PC-3 (cell line): Measurements from ENCODE around the gene SLC35E4. TPM values are rescaled to one million over a fixed set of nuclear protein-coding genes. Genes with fewer than 3 reads are reported as not detected.
A peak's percentile ranks its signal among the peaks of the same experiment; 100 is the strongest.

Experiments used
- ATAC-seq: fragments of 200-7000 bp; cut with Tn5 transposase; 2 replicates; pipeline ENCODE4 v1.9.1; 2020; ENCODE audit warnings: mild to moderate bottlenecking, moderate library complexity
- BruUV-seq: library from RNA; stranded (reverse); fragments of 400-500 nt; replicated peaks from 2 replicates; lab custom pipeline; 2021; lab: Mats Ljungman, UMichigan
- CTCF ChIA-PET: fragments of 300-600 bp; sonication (Branson Sonifier 250); formaldehyde crosslinking; loops from one replicate; lab custom pipeline; 2022; ENCODE audit warnings: antibody characterized with exemption; lab: Charles Lee
- POLR2A ChIA-PET: fragments of 300-600 bp; sonication (Branson Sonifier 250); formaldehyde crosslinking; loops from one replicate; lab custom pipeline; 2022; ENCODE audit warnings: antibody characterized with exemption; ENCODE audit not compliant: unreplicated experiment; lab: Charles Lee
- DNase-seq: peaks from one replicate; pipeline ENCODE4 v3.0.0-alpha.2; 2015
- H2AFZ ChIP-seq: fragments of 300-600 bp; sonication (generic); 2 replicates; pipeline ENCODE4 v1.6.0; 2016; ENCODE audit warnings: antibody characterized with exemption, low read length
- H3F3A ChIP-seq: fragments of 300-600 bp; sonication (generic); one replicate; pipeline ENCODE4 v1.6.0; 2017; ENCODE audit warnings: antibody characterized with exemption, low read length, control low read depth, mild to moderate bottlenecking; ENCODE audit not compliant: unreplicated experiment
- H3K27ac ChIP-seq: fragments of 300-600 bp; sonication (generic); 2 replicates; pipeline ENCODE4 v1.5.1; 2016; ENCODE audit warnings: mild to moderate bottlenecking, low read length
- H3K27me3 ChIP-seq: fragments of 300-600 bp; sonication (generic); 2 replicates; pipeline ENCODE4 v1.6.1; 2016; ENCODE audit warnings: low read length, mixed read lengths
- H3K36me3 ChIP-seq: fragments of 300-600 bp; sonication (generic); 2 replicates; pipeline ENCODE4 v1.6.1; 2016; ENCODE audit warnings: low read depth, mixed run types, low read length, mixed read lengths
- H3K4me1 ChIP-seq: fragments of 300-600 bp; sonication (generic); 2 replicates; pipeline ENCODE4 v1.5.1; 2016; ENCODE audit warnings: low read length; ENCODE audit not compliant: insufficient read depth
- H3K4me2 ChIP-seq: fragments of 300-600 bp; sonication (generic); 2 replicates; pipeline ENCODE4 v1.6.0; 2016; ENCODE audit warnings: low read length
- H3K4me3 ChIP-seq: fragments of 300-600 bp; sonication (generic); 2 replicates; pipeline ENCODE4 v1.5.1; 2016; ENCODE audit warnings: mild to moderate bottlenecking, low read length, mixed read lengths
- H3K79me2 ChIP-seq: fragments of 300-600 bp; sonication (generic); 2 replicates; pipeline ENCODE4 v1.6.1; 2017; ENCODE audit warnings: low read length, mixed read lengths
- H3K9ac ChIP-seq: fragments of 300-600 bp; sonication (generic); 2 replicates; pipeline ENCODE4 v1.6.0; 2016; ENCODE audit warnings: mild to moderate bottlenecking, low read length
- H3K9me2 ChIP-seq: fragments of 300-600 bp; sonication (generic); replicated peaks from 2 replicates; pipeline ENCODE4 v1.6.1; 2016; ENCODE audit warnings: mixed run types, low read length, mixed read lengths
- H3K9me3 ChIP-seq: fragments of 300-600 bp; sonication (generic); 2 replicates; pipeline ENCODE4 v1.6.1; 2016; ENCODE audit warnings: low read length, mixed read lengths
- H4K20me1 ChIP-seq: fragments of 300-600 bp; sonication (generic); 2 replicates; pipeline ENCODE4 v1.6.1; 2016; ENCODE audit warnings: low read length, mixed read lengths
- CTCF ChIP-seq: fragments of 300-600 bp; sonication (generic); conservative IDR thresholded peaks from 2 replicates; pipeline ENCODE4 v1.5.1; 2017; ENCODE audit warnings: antibody characterized with exemption, low read depth, mild to moderate bottlenecking, low read length
- EZH2 ChIP-seq: fragments of 300-600 bp; sonication (generic); IDR thresholded peaks from one replicate; pipeline ENCODE4 v1.6.1; 2017; ENCODE audit warnings: antibody characterized with exemption, mild to moderate bottlenecking, low read length; ENCODE audit not compliant: unreplicated experiment
- EZH2phosphoT487 ChIP-seq: fragments of 300-600 bp; sonication (generic); IDR thresholded peaks from 2 replicates; pipeline ENCODE4 v1.6.1; 2018; ENCODE audit warnings: mild to moderate bottlenecking, antibody characterized with exemption, low read length, borderline replicate concordance
- intact Hi-C: fragments of 100-400 bp; cut with micrococcal nuclease; formaldehyde crosslinking; loops from 2 replicates; pipeline ENCODE4 v1.9.0; 2023
- total RNA-seq: library from RNA; depleted of rRNA; stranded (reverse); fragments of >200 nt; gene quantifications from 2 replicates; pipeline ENCODE4 v1.2.3, GENCODE V29; 2014; rRNA removed

The SLC35E4 gene
- total RNA-seq, 1 experiment from 2014 or later = 16.8 TPM

GRCh38 chr22:30695351-30695851 lies 59.8 kb downstream of the SLC35E4 start:
- ATAC-seq = no peak
- no peaks in the 10 kb centered on the region for H3K27me3 ChIP-seq
- POLR2A ChIA-PET = no interaction called here
- H3K9me2 ChIP-seq = no peaks in the 10 kb centered on the region
- H3F3A ChIP-seq = no peaks in the 10 kb centered on the region
- no peaks in the 10 kb centered on the region for H3K79me2 ChIP-seq
- peak overlapping the region; percentile 69; the same call in 1 of the 2 replicates for H2AFZ ChIP-seq
- H3K4me3 ChIP-seq = peak overlapping the region; percentile 77
- no peak for DNase-seq
- H3K9me3 ChIP-seq = no peaks in the 10 kb centered on the region
- peak overlapping the region; percentile 91 for H3K4me2 ChIP-seq
- intact Hi-C loops = loop anchor here (2.0 to 10.0 kb wide), 2 partner anchors 59 to 61 kb away; partner anchors contain the start of gene SLC35E4
- TSS peak; percentile 34 for BruUV-seq
- CTCF ChIA-PET = no interaction called here
- no peaks in the 10 kb centered on the region for H3K36me3 ChIP-seq
- peak overlapping the region; percentile 41; the same call in 1 of the 2 replicates for H3K9ac ChIP-seq
- no peak for TF ChIP-seq EZH2
- no peak for TF ChIP-seq EZH2phosphoT487
- no peak for TF ChIP-seq CTCF
- H4K20me1 ChIP-seq = no peaks in the 10 kb centered on the region
- peaks cover 9% of the 10 kb centered on the region; the same call in 1 of the 2 replicates for H3K4me1 ChIP-seq
- no peak overlapping the region for H3K27ac ChIP-seq

GRCh38 chr22:30695871-30696655 lies 60.5 kb downstream of the SLC35E4 start:
- ATAC-seq (no peak), DNase-seq (no peak)
- no peaks in the 10 kb centered on the region for H3K9me3 ChIP-seq
- peak overlapping the region; percentile 91; the same call in 1 of the 2 replicates for H3K4me2 ChIP-seq
- H3K9ac ChIP-seq = no peak overlapping the region
- no peak overlapping the region for H2AFZ ChIP-seq
- ChIA-PET POLR2A (no interaction called here), CTCF (no interaction called here)
- intact Hi-C loops = loop anchor here (2.0 to 10.0 kb wide), 2 partner anchors 59 to 61 kb away; partner anchors contain the start of gene SLC35E4
- H3K9me2 ChIP-seq = no peaks in the 10 kb centered on the region
- H3K79me2 ChIP-seq = no peaks in the 10 kb centered on the region
- TF ChIP-seq EZH2 = no peak
- no peak for TF ChIP-seq EZH2phosphoT487
- no peak for TF ChIP-seq CTCF
- H3F3A ChIP-seq = no peaks in the 10 kb centered on the region
- H3K4me1 ChIP-seq = peaks cover 9% of the 10 kb centered on the region; the same call in 1 of the 2 replicates
- H3K27me3 ChIP-seq = no peaks in the 10 kb centered on the region
- no peaks in the 10 kb centered on the region for H4K20me1 ChIP-seq
- no peak overlapping the region for H3K4me3 ChIP-seq
- no peak overlapping the region for H3K27ac ChIP-seq
- no TSS peak for BruUV-seq
- H3K36me3 ChIP-seq = no peaks in the 10 kb centered on the region

Other genes with a start within 250 kb of the SLC35E4 start
- 22.6 and 25.2 TPM in 2 replicates for gene RNF215, start 248.4 kb upstream of the SLC35E4 start, total RNA-seq
- gene SEC14L2, start 238.8 kb upstream of the SLC35E4 start, total RNA-seq = 9.7 and 16.8 TPM in 2 replicates
- gene MTFP1, start 210.0 kb upstream of the SLC35E4 start, total RNA-seq = 59.3 and 65.7 TPM in 2 replicates
- not detected in 2 replicates for gene SEC14L3, start 163.8 kb upstream of the SLC35E4 start, total RNA-seq
- gene SEC14L4, start 130.1 kb upstream of the SLC35E4 start, total RNA-seq = 2.9 and 3.9 TPM in 2 replicates
- gene SEC14L6, start 89.0 kb upstream of the SLC35E4 start, total RNA-seq = not detected in 2 replicates
- gene GAL3ST1, start 61.1 kb upstream of the SLC35E4 start, total RNA-seq = not detected in 2 replicates
- 105 and 154 TPM in 2 replicates for gene PES1, start 43.9 kb upstream of the SLC35E4 start, total RNA-seq
- gene TCN2, start 28.6 kb upstream of the SLC35E4 start, total RNA-seq = 1.7 and 4.2 TPM in 2 replicates
- gene DUSP18, start 32.1 kb downstream of the SLC35E4 start, total RNA-seq = 7.7 and 11.5 TPM in 2 replicates
- gene OSBP2, start 59.1 kb downstream of the SLC35E4 start, total RNA-seq = 10.2 and 15.1 TPM in 2 replicates